SIG-M5 treated with dmso at 0.1 percent for 504 hours (cell line): Measurements from ENCODE around the gene LIN37.
"Not testable (repeated sequence)": the region's sequence is repeated elsewhere in the genome, so short reads cannot be mapped to it uniquely, and the experiment has no call there.

ENCODE experiments used
- DNase-seq: peaks from one replicate; lab custom pipeline; 2025; ENCODE audit not compliant: unreplicated experiment; lab: John Stamatoyannopoulos, UW

LIN37 gene

DNA sequence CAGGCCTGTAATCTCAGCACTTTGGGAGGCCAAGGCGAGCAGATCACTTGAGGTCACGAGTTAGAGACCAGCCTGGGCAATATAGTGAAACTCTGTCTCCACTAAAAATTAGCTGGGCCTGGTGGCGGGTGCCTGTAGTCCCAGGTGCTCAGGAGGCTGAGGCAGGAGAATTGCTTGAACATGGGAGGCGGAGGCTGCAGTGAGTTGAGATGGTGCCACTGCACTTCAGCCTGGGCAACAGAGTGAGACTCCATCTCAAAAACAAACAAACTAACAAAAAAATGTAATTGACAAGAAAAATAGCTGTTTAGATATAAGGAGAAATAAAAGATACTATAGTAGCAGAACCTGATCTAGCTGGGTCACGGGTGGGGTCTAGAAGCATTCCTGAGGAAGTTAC is 24.0 kb downstream of the LIN37 start:
- not testable (repeated sequence) for DNase-seq

DNA sequence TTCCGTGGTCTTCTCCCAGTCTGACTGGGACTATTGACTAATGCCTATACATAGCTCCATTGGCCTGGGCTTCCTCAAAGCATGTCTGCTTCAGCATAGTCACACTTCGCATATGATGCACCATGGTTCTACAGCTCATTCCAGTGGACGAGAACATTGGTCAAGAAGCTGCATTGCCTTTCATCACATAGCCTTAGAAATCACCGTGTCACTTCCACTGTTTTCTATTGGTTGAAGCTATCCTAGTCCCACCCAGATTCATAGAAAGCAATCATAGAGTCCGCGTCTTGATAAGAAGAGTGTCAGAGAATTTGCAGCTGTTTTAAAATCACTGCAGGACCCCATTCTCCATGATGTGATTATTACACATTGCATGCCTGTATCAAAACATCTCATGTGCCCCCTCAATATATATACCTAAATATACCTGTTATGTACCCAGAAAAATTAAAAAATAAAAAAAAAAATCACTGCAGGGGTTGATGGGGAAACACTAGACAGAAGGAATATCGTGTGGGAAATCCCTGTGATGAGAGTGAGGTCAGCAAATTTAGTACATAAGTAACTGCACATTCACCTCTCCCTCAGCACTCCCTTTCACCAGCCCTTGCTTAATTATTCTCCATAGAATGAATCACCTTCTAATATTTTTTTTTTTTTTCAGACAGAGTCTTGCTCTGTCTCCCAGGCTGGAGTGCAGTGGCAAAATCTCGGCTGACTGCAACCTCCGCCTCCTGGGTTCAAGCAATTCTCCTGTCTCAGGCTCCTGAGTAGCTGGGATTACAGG is 24.8 kb downstream of the LIN37 start:
- no peak for DNase-seq

DNA sequence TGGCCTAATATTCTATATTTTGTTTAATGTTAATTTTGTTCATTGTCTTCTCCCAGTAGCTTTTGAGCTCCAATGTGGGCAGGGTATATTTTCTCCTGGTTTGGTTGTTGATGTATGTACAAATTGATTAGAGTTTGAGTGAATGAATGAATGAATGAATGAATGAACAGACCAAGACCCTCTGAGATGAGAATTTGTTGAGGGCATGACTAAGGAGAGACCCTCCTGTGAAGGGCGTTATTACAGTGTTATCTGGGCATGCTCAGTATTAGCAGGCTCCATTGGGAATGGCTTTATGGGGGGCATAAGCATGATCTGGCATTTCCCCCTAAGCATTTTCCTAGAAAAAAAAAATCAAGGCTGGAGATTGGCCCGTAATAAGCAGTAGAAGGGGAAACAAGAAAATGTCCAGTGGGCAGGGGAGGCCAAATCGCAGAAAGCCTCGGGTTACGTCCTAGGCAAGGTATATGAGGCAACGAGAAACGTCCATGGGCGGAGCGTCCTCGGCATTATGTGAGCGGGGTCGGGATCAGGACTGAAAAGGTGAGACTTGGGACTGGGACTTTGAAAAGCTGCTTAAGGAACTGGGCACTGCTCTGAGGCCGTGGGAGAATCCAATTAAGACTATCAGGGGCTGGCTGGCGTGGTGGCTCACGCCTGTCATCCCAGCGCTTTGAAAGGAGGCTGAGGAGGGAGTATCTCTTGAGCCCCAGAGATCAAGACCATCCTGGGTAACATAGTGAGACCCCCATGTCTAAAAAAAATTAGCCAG is 26.1 kb downstream of the LIN37 start:
- DNase-seq = no peak

DNA sequence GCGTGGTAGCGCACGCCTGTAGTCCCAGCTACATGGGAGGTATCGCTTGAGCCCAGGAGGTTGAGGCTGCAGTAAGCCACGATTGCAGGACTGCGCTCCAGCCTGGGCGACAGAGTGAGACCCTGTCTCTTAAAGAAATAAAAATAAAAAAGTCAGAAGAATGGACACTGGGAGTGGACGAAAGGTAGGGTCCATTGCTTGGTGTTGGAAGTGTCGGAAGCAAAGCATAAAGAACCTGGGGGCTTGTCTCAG is 26.6 kb downstream of the LIN37 start:
- DNase-seq = no peak

DNA sequence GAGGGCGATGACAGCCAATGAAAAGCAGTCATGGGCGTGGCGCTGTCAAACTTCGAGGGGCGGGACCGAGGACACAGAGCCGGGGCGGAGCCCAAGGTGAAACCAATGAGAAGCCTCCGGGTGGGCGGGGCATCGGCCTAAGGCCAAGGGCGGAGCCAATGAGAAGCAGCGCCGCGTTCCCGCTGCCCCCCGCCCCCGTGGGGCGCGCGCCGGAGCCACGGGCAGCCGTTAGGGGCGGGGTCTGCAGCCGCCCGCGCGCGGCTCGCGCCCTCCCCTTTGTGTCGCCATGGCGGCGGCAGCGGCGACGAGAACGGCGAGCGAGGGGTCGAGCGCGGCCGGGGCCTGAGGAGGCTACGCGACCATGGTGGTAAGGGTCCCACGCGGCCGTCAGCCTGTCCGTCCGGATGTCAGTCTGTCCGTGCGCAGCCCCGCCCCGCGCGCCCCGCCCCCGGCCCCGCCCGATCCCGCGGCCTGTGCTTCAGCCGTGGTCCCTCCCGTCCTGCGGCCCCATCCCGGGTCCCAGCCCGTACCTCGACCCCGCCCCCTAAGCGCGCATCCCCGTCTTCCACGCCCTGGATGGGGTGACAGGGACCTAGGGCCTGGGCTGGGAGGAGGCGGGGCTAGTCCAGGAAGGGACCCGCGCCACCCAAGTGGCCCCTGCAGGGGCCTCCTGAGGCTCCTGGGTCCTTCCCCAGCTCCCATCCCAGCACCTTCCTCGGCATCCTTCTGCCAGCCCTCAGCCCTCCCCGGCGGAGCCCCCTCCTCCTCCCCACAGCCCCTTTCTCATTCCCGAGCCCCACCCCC is 27.1 kb downstream of the LIN37 start, which contains the start of gene ARHGAP33:
ARHGAP33 (plus strand) TSS at position 267 of the 804 bp plus-strand sequence; CDS start at position 362, 95 bp downstream.
- DNase-seq = peak; percentile 94

DNA sequence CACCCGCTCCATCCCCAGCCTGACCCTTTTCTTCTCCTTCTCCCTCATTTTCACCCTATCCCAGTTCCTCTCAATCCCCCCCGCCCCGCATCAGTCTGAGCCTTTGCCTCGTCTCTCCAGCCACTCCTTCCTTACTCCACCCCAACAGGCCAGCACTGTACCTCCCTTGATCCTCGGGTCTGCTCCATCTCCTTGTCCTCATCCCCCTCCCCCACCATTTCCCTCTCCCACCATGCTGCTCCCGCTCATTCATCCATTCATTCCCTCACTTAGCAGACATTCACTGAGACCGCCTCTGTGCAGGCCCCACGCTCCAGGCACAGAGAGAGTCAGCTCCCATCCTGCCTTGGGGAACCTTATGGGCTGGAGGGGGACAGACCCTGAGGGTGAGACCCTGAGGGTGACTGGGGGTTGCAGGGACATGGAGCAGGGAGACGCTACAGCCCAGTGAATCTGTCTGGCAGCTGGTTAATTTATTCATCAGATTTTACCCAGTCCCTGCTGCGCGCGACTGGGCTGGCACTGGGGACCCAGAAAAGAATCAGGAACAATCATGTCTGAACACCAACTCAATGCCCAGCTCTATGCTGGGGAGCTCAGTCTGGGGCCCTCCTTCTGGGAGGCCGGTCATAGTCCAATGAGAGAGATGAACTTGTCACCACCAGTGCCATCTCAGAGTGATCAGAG is 27.9 kb downstream of the LIN37 start:
- DNase-seq = no peak

DNA sequence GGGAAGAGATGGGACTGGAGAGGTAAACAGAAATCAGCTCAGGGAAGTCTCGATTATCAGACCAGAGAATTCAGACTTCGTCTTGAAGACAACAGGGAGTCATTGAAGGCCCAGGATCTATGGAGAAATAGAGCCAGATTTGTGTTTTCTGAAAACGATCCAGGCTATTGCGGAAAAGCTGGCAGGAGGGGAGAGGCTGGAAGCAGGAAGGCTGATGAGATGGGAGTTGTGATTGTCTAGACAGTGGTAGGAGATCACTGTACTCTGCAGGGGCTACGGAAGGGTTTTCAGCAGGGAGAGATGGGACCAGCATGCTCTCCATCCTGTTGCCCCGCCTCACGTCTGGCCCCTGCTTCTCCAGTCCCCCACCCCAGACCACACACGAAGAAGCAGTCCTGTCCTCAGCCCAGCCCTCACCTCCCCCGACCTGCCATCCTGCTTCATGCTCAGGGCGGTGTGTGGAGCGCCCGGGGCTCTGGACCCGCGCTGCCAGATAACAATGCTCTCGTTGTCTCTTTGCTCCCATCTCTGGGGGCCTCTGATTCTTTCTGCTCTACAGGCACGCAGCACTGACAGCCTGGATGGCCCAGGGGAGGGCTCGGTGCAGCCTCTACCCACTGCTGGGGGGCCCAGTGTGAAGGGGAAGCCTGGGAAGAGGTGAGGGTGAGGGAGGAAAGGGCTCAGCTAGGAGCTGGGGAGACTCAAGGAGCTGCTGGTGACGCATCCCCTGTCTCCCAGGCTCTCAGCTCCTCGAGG is 28.9 kb downstream of the LIN37 start:
- no peak for DNase-seq

DNA sequence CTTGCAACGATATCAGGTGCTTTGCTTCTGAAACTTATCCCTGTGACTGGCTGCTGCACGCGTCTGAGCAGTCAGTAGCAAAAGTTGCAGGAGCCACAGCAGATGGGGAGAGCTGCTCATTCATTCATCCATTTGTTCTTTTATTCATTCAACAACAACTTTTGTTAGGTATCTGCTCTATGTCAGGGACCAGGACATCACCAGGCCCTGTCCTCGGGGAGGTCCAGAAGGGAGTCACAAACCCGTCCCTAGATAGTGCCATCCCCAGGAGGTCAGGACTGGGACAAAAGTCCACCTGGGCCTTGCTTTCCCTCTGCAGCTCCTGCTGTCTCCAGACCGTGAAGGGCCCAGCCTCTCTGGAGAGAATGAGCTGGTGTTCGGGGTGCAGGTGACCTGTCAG is 29.6 kb downstream of the LIN37 start:
- DNase-seq = no peak

DNA sequence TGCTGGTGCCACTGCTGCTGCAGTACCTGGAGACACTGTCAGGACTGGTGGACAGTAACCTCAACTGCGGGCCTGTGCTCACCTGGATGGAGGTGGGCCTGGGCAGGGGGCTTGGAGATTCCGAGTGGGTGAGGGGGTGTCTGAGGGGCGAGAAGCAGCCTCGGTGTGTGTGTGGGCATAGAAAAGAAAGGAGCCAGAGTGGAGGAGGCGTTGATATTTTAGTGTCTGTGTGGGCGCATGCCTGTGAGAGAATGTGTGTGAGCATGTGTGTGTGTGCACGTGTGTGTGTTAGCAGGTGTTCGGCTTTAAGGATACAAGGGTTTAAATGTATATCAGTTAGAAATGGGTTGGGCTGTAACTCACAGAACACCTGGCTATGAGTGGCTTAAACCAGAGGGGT is 30.7 kb downstream of the LIN37 start:
- DNase-seq = no peak

DNA sequence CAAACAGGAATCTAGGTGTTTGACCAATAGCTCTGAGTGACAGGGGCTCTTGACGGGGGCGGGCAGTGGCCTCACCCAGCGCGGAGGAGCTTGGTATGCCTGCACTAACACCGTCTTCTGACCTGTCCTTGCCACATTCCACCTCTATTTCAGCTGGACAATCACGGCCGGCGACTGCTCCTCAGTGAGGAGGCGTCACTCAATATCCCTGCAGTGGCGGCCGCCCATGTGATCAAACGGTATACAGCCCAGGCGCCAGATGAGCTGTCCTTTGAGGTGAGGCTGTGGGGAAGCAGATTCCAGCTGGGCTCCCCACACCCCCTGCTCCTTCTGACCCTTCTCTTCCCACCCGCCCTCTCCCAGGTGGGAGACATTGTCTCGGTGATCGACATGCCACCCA is 31.7 kb downstream of the LIN37 start:
- DNase-seq = no peak

DNA sequence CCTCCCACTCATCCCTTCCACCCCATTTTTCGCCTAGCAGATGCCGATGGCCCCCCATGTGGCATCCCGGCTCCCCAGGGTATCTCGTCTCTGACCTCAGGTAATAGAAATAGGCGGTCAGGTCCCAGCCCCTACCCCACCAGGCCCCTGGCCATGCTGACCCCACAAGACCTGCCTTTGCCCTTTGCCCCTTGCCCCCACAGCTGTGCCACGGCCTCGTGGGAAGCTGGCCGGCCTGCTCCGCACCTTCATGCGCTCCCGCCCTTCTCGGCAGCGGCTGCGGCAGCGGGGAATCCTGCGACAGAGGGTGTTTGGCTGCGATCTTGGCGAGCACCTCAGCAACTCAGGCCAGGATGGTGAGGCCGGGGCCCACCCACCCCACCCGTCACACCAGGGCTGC is 32.3 kb downstream of the LIN37 start:
- DNase-seq = no peak

DNA sequence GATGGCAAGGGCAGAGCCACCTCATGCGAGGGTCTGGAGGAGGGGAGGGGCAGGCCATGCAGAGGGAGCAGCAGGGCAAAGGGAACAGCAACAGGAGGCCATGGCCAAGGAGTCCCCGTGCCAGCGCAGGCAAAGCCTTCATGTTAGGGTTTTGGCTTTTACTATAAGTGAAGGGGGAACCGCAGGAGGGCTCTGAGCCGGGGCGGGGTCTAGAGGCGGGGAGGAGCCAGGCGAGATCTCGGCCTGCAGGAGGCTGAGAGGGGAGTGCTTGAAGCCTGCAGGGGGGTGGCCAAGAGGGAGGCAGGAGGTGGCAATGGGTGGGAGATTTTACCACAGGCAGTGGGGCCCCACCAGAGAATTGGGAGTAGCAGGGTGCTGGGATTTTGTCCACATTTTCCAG is 33.3 kb downstream of the LIN37 start:
- no peak for DNase-seq

DNA sequence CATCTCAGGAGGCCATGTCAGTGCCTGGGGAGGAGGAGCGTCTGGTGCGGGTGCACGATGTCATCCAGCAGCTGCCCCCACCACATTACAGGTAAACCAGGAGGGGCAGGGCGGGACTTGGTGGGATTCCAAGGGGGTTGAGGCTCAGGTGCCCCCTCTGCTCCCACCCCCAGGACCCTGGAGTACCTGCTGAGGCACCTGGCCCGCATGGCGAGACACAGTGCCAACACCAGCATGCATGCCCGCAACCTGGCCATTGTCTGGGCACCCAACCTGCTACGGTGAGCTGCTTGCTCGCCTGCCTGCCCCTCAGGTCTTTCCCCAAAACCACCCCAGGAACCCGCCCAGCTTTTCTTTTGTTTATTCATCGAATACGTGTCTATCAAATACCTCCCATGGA is 34.2 kb downstream of the LIN37 start:
- DNase-seq = no peak

DNA sequence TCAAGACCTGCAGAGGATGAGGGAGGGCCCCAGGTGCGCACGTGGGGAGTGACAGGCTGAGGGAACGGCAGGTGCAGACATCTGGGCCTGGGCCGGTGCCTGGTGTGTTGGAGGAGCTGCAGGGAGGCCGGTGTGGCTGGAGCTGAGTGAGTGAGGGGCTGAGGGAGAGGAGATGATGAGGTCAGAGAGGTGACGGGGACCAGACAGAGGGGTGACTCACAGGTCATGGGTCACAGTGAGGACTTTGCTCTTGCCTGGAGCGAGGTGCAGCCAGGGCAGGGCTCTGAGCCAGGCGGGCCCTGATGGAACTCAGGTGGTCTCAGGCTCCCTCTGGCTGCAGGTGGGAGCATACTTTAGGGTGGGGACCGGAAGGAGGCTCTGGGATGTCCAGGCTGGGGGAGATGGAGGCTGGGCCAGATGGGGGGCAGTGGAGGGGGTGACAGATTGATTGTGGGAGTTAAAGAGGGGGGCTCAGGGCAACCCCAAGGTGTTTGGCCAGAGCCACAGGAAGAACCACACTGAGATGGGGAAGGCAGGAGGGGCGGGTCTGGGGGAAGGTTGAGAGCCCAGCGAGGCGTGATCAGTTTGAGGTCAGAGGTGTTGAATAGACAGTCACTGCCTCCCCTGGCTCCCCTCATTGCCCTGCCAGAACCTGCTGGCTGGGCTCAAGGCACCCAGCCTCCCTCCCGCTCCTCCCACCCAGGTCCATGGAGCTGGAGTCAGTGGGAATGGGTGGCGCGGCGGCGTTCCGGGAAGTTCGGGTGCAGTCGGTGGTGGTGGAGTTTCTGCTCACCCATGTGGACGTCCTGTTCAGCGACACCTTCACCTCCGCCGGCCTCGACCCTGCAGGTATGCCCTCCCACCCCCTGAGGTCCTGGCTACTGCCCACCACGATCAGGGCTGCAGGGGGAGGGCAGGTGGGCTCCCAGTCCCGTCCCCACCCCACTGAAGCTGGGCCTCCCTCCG is 35.4 kb downstream of the LIN37 start:
- no peak for DNase-seq

DNA sequence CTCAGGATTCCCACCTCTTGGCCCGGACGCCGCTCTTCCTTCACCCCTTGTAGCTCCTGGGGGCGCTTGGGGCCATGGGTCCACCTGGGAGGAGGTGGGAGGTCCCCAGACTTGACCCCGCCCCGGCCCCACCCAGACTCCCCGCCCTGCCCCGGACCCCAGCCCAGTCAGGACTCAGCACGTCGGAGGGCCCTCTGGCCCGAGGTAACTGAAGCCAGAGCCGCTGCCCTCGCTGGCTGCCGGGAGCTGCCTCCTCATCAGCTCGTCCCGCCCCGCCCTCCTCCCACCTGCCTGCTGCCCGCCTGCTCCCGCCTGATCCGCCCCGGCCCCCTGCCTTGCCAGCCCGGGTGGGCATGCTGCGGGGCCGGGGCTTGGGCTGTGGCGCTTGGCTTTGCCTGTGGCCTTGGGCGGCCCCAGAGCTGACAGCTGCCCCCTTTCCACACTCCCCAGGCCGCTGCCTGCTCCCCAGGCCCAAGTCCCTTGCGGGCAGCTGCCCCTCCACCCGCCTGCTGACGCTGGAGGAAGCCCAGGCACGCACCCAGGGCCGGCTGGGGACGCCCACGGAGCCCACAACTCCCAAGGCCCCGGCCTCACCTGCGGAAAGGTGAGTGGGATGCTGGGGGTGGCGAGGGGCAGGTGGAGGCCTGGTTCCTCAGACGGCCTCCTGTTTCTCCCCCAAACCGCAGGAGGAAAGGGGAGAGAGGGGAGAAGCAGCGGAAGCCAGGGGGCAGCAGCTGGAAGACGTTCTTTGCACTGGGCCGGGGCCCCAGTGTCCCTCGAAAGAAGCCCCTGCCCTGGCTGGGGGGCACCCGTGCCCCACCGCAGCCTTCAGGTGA is 36.3 kb downstream of the LIN37 start:
- DNase-seq = no peak

DNA sequence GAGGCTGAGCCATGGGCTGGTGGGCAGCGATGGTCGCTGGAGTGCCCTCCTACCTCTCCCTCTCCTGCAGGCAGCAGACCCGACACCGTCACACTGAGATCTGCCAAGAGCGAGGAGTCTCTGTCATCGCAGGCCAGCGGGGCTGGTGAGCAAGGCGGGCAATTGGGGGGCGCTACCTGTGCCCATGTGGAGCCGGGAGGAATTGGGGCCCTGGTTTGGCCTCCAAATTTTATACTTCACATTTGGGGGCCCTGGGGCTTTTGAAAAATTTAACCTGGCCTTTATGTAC is 36.9 kb downstream of the LIN37 start:
- DNase-seq = no peak

DNA sequence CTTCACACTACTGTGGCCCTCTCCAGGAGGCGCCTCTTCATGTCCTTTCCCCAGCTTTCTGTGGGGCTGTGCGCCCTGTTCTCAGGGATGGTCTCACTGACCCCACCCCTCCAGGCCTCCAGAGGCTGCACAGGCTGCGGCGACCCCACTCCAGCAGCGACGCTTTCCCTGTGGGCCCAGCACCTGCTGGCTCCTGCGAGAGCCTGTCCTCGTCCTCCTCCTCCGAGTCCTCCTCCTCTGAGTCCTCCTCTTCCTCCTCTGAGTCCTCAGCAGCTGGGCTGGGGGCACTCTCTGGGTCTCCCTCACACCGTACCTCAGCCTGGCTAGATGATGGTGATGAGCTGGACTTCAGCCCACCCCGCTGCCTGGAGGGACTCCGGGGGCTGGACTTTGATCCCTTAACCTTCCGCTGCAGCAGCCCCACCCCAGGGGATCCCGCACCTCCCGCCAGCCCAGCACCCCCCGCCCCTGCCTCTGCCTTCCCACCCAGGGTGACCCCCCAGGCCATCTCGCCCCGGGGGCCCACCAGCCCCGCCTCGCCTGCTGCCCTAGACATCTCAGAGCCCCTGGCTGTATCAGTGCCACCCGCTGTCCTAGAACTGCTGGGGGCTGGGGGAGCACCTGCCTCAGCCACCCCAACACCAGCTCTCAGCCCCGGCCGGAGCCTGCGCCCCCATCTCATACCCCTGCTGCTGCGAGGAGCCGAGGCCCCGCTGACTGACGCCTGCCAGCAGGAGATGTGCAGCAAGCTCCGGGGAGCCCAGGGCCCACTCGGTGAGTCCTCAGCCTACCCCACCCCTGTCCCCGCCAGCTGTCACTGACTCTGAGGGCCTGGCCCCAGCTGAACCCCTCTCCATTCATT is 38.2 kb downstream of the LIN37 start:
- DNase-seq = no peak
